K562 (cell line): ENCODE measurements around the gene PON3. TPM values are rescaled to one million over a fixed set of nuclear protein-coding genes. Genes with fewer than 3 reads are reported as not detected.

Source experiments
- DIDO1 ChIP-seq: fragments of 450-650 bp; IDR thresholded peaks from 2 replicates; pipeline ENCODE4 v1.6.1; 2016; ENCODE audit warnings: low read depth, missing biosample characterization, missing genetic modification characterization
- E2F3 ChIP-seq: fragments of 250-450 bp; sonication (Bioruptor Pico); IDR thresholded peaks from 2 replicates; pipeline ENCODE4 v1.4.0; 2020; ENCODE audit warnings: mild to moderate bottlenecking
- EGR1 ChIP-seq: fragments of 450-650 bp; conservative IDR thresholded peaks from 2 replicates; pipeline ENCODE4 v1.6.1; 2017; ENCODE audit warnings: mild to moderate bottlenecking
- ETV6 ChIP-seq, 3 experiments: fragments of 150-350 bp in 1 of 3; sonication (generic) in 1 of 3; formaldehyde crosslinking in 1 of 3; IDR thresholded peaks; 2 replicates each; pipeline versions ENCODE4 v1.6.1 to v1.8.0; 2014 to 2022; ENCODE audit warnings: borderline replicate concordance in 2 of 3, low read depth in 2 of 3, antibody characterized with exemption in 1 of 3, low read length in 1 of 3, mild to moderate bottlenecking in 1 of 3, missing genetic modification reagents in 1 of 3
- FUS ChIP-seq: fragments of 200-400 bp; formaldehyde crosslinking; optimal IDR thresholded peaks from 2 replicates; pipeline ENCODE3; 2017; ENCODE audit warnings: low read depth, low read length
- HBP1 ChIP-seq: fragments of 450-650 bp; formaldehyde crosslinking; IDR thresholded peaks from 2 replicates; pipeline ENCODE4 v1.4.0; 2022; ENCODE audit warnings: missing genetic modification characterization
- HNRNPL ChIP-seq: fragments of 200-400 bp; formaldehyde crosslinking; IDR thresholded peaks from 2 replicates; pipeline ENCODE4 v1.6.1; 2017; ENCODE audit warnings: low read depth, mild to moderate bottlenecking, low read length
- MAFG ChIP-seq: fragments of 450-650 bp; conservative IDR thresholded peaks from 2 replicates; pipeline ENCODE4 v1.6.1; 2016; ENCODE audit warnings: missing genetic modification characterization, missing compliant biosample characterization
- NR1H2 ChIP-seq: sonication (generic); formaldehyde crosslinking; IDR thresholded peaks from 2 replicates; pipeline ENCODE4 v1.4.0; 2020; ENCODE audit warnings: mild to moderate bottlenecking, missing genetic modification reagents
- NR2C2 ChIP-seq, 2 experiments: fragments of 200-800 bp in 1 of 2; sonication (Bioruptor generic) in 1 of 2; sonication (generic) in 1 of 2; formaldehyde crosslinking in 1 of 2; IDR thresholded peaks; 2 replicates each; pipeline versions ENCODE4 v1.6.1 to v1.8.0; 2016 to 2022; ENCODE audit warnings: mild to moderate bottlenecking in 1 of 2, missing compliant biosample characterization in 1 of 2, missing genetic modification characterization in 1 of 2, missing genetic modification reagents in 1 of 2
- PHB ChIP-seq: fragments of 250-450 bp; sonication (Bioruptor Pico); IDR thresholded peaks from 2 replicates; pipeline ENCODE4 v1.5.0; 2021
- RAD51 ChIP-seq: fragments of 450-650 bp; IDR thresholded peaks from 2 replicates; pipeline ENCODE4 v1.7.1; 2016; ENCODE audit warnings: low read depth, mild to moderate bottlenecking, borderline replicate concordance
- RBM17 ChIP-seq: fragments of 200-400 bp; formaldehyde crosslinking; IDR thresholded peaks from 2 replicates; pipeline ENCODE4 v1.6.1; 2017; ENCODE audit warnings: low read depth, mild to moderate bottlenecking, low read length, borderline replicate concordance
- SPI1 ChIP-seq: IDR thresholded peaks from 2 replicates; pipeline ENCODE4 v1.6.1; 2011; ENCODE audit warnings: low read depth, low read length, control low read depth, borderline replicate concordance
- TBP ChIP-seq: optimal IDR thresholded peaks from 2 replicates; pipeline ENCODE3; 2011; ENCODE audit warnings: low read depth, low read length, improper control_type of control experiment
- THRAP3 ChIP-seq: fragments of 450-650 bp; IDR thresholded peaks from 2 replicates; pipeline ENCODE4 v1.6.1; 2016; ENCODE audit warnings: mild to moderate bottlenecking, inconsistent platforms, borderline replicate concordance
- THRB ChIP-seq: fragments of 450-650 bp; formaldehyde crosslinking; conservative IDR thresholded peaks from 2 replicates; pipeline ENCODE4 v1.4.0; 2022; ENCODE audit warnings: mild to moderate bottlenecking, missing genetic modification characterization
- U2AF2 ChIP-seq: fragments of 200-400 bp; formaldehyde crosslinking; optimal IDR thresholded peaks from 2 replicates; pipeline ENCODE3; 2017; ENCODE audit warnings: low read depth, mild to moderate bottlenecking, low read length
- ZBTB7A ChIP-seq: IDR thresholded peaks from 2 replicates; pipeline ENCODE4 v1.6.1; 2011; ENCODE audit warnings: low read depth, mild to moderate bottlenecking, low read length, moderate library complexity, borderline replicate concordance; ENCODE audit not compliant: control insufficient read depth
- ZNF263 ChIP-seq: sonication (generic); formaldehyde crosslinking; IDR thresholded peaks from 2 replicates; pipeline ENCODE4 v1.8.0; 2022; ENCODE audit warnings: mild to moderate bottlenecking, missing genetic modification reagents, borderline replicate concordance
- ZNF384 ChIP-seq: IDR thresholded peaks from 2 replicates; pipeline ENCODE4 v1.6.1; 2012; ENCODE audit warnings: low read depth, low read length, improper control_type of control experiment
- ZNF785 ChIP-seq: fragments of 250-450 bp; sonication (Bioruptor Pico); IDR thresholded peaks from 2 replicates; pipeline ENCODE4 v1.4.0; 2020; ENCODE audit warnings: mild to moderate bottlenecking
- polyA plus RNA-seq, 8 experiments: library from polyadenylated mRNA; depleted of rRNA in 4 of 8; stranded (reverse) in 5 of 8; unstranded in 3 of 8; fragments of >200 nt; fragmentation: Nextera tagmentation in 2 of 8; fragmentation: Illumina TruSeq in 1 of 8; extraction: Ambion mirVana in 2 of 8; extraction: Trizol in 1 of 8; gene quantifications; 2 replicates each; pipeline versions ENCODE4 v1.2.1 to v1.2.3, GENCODE V29; 2011 to 2014; ENCODE audit warnings: inconsistent platforms in 1 of 8, missing spikeins in 1 of 8
- total RNA-seq, 7 experiments: library from RNA; depleted of rRNA in 6 of 7; stranded (reverse); fragments of >200 nt in 6 of 7; fragmentation: Illumina TruSeq in 2 of 7; extraction: Trizol in 2 of 7; gene quantifications; 2 replicates each; pipeline versions ENCODE4 v1.2.1 to v1.2.3, GENCODE V29; 2011 to 2021; ENCODE audit warnings: low replicate concordance in 1 of 7
- TF ChIP-seq, protein P1 (sequence below): sonication (generic); formaldehyde crosslinking; IDR thresholded peaks from 2 replicates; pipeline ENCODE4 v1.9.0; 2022; ENCODE audit warnings: mild to moderate bottlenecking, missing genetic modification reagents

Gene PON3
- total and polyA plus RNA-seq, 9 of the 15 experiments (the other 6 are each of a cell fraction or from before 2014, with no cell fraction given) = 0.15 to 0.38 (median 0.18) TPM; not detected in 6

DNA sequence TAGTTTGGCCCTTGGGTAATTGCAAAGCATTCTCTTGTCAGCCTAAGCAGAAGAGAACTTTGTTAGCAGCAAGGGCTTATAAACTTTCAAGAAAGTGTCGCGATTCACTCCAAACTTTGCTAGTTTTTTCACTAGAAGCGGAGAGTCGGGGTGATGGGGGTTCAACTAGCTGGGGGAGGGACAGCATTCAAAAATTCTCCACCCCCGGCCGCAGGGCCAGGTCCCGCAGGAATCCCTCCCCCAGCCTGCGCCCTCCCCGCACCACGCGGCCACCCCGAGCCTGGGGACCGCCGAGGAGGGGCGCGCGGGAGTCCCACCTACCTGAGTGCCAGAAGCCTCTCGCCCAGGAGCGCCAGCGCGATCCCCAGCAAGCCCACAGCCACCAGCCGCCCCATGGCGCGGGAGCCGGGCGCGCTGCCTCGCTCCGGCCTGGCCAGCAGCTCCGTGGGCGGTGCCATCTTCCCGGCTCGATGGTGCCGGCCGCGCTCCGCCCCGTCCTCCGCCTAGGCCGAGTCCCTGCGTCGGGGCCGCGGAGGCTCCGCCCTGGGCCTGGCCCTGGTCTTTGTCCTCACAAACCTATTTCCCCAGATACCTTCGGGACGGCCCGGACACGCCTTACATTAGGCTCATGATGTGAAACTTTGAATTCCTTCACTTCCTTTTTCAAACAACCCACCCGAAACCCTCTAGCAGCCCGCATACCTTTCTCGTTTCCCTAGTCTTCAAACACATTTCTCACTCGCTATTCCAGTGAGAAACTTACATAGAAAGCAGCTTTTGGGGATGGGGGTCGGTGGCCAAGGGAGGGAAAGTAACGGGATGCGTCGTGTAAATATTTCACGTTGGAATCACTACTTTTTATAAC lies 38.6 kb upstream of the PON3 start, which contains the start of gene PON2 (continued):
- TF ChIP-seq ZNF785 (CRISPR knock-in tag) (no peak), RAD51 (no peak), RBM17 (no peak), ETV6 (IDR thresholded peaks at IDR 0.05; ENCODE audit: borderline replicate concordance in 1 of 2, low read depth in 2 of 2, low read length in 1 of 2) (no peak), ETV6 (CRISPR knock-in tag; IDR thresholded peaks at IDR 0.05; ENCODE audit: borderline replicate concordance) (no peak), FUS (peak; percentile 65), PHB (CRISPR knock-in tag) (no peak), THRB (CRISPR knock-in tag) (no peak), TBP (peak; percentile 78), DIDO1 (tag) (no peak), ZNF384 (no peak; the same call in 1 of the 2 replicates), THRAP3 (no peak), SPI1 (peak; percentile 66; the same call in 1 of the 2 replicates), EGR1 (peak; percentile 72), E2F3 (CRISPR knock-in tag) (0 out of 2 replicates have a peak, but pooled peaks have one; percentile 74), NR1H2 (0 out of 2 replicates have a peak, but pooled peaks have one; percentile 47), U2AF2 (no peak), ZBTB7A (peak; percentile 78; the same call in 1 of the 2 replicates), HBP1 (CRISPR knock-in tag) (no peak), ZNF263 (CRISPR knock-in tag) (peak; percentile 19; the same call in 1 of the 2 replicates), MAFG (tag) (no peak), NR2C2 (CRISPR knock-in tag; IDR thresholded peaks at IDR 0.05) (no peak), NR2C2 (tag; IDR thresholded peaks at IDR 0.05) (no peak), HNRNPL (peak; percentile 87; the same call in 1 of the 2 replicates)
- TF ChIP-seq, protein P1, sequence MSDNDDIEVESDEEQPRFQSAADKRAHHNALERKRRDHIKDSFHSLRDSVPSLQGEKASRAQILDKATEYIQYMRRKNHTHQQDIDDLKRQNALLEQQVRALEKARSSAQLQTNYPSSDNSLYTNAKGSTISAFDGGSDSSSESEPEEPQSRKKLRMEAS = peak; percentile 95
